Stimulated activated CD8-positive, alpha-beta memory T cell treated with anti-CD3 and anti-CD28 coated beads, Interleukin-4, amount 100 ng/mL, for 48 hours (primary cell): Measurements from ENCODE around the gene PDLIM7.

ENCODE experiments used
- DNase-seq: peaks from one replicate; pipeline ENCODE4 v3.0.0-alpha.2; 2020

PDLIM7 gene

GRCh38 chr5:177524539-177524900, 27.1 kb upstream of the PDLIM7 start:
- no peak for DNase-seq

GRCh38 chr5:177523711-177524538, 26.5 kb upstream of the PDLIM7 start:
- DNase-seq = no peak

GRCh38 chr5:177520916-177521513, 23.6 kb upstream of the PDLIM7 start:
- DNase-seq = no peak

GRCh38 chr5:177520271-177520670, 22.9 kb upstream of the PDLIM7 start:
- no peak for DNase-seq

GRCh38 chr5:177519463-177520235, 22.2 kb upstream of the PDLIM7 start:
- DNase-seq = no peak

GRCh38 chr5:177516601-177517568, 19.5 kb upstream of the PDLIM7 start, which contains the start of gene DDX41:
DDX41 (minus strand) TSS chr5:177516961; CDS start chr5:177516945, 16 bp downstream.
- peak; percentile 97 for DNase-seq

- no peak for DNase-seq
Observed at GRCh38 chr5:177515580-177515979, 18.2 kb upstream of the PDLIM7 start.

- DNase-seq = no peak
Observed at GRCh38 chr5:177514541-177514940, 17.1 kb upstream of the PDLIM7 start.

- DNase-seq = no peak
Observed at GRCh38 chr5:177513500-177513899, 16.1 kb upstream of the PDLIM7 start.

GRCh38 chr5:177512736-177513380, 15.5 kb upstream of the PDLIM7 start:
- no peak for DNase-seq

GRCh38 chr5:177511796-177512675, 14.6 kb upstream of the PDLIM7 start:
- no peak for DNase-seq

GRCh38 chr5:177511181-177511580, 13.8 kb upstream of the PDLIM7 start:
- no peak for DNase-seq

- no peak for DNase-seq
Observed at GRCh38 chr5:177510567-177511053, 13.2 kb upstream of the PDLIM7 start.

- DNase-seq = no peak
Observed at GRCh38 chr5:177509991-177510566, 12.7 kb upstream of the PDLIM7 start.

GRCh38 chr5:177509381-177509951, 12.1 kb upstream of the PDLIM7 start, which contains the start of gene DOK3:
DOK3 (minus strand) TSS chr5:177509826; CDS start chr5:177509540, 286 bp downstream.
- DNase-seq = no peak

GRCh38 chr5:177508837-177509236, 11.4 kb upstream of the PDLIM7 start:
- no peak for DNase-seq

- DNase-seq = no peak
Observed at GRCh38 chr5:177508221-177508611, 10.8 kb upstream of the PDLIM7 start.

GRCh38 chr5:177507596-177508220, 10.3 kb upstream of the PDLIM7 start:
- no peak for DNase-seq

- DNase-seq = no peak
Observed at GRCh38 chr5:177507165-177507564, 9.8 kb upstream of the PDLIM7 start.
